GM21390 (cell line): Measurements from ENCODE around the gene PIP5KL1.
"Not testable (repeated sequence)": the region's sequence is repeated elsewhere in the genome, so short reads cannot be mapped to it uniquely, and the experiment has no call there.

ENCODE experiments used
- ATAC-seq: cut with Tn5 transposase; IDR thresholded peaks from one replicate; pipeline ENCODE4 v1.9.1; 2021; ENCODE audit not compliant: unreplicated experiment

Gene PIP5KL1

DNA sequence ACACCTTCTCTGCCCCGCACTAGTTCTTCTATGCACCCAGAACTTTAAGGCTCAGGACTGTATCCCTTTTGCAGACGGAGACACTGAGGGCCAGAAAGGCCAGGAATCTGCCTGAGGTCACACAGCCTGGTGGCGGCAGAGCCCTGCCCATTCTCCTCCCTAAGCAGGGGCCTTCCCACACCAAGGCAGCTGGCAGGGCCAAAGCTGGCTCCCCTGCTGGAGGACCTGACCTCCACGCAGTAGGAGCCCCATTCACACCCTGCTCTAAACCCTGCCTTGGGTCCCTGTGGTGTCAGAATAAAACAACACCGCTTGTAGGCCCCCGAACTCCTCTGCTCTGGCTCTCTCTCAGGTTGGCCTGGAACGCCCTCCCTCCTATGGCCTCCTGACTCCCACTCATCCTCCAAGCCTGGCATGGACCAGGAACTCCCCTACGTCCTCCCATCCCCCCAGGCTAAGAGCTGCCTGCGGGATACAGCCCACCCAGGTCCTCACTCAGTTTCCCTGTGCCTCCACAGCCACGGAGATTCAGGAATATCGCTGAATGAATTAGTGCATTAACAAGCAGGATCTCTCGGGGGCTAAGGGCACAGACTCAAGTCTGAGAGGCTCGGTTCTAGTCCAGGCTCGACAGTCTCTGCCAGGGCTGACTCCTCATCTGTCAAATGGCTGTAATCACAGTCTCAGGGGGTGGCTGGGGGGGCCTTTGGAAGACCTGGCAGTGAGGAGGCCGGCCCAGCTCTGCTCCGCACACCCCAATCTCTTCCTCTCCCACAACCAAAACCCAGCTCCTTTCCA lies 34.0 kb downstream of the PIP5KL1 start:
- no peak for ATAC-seq

DNA sequence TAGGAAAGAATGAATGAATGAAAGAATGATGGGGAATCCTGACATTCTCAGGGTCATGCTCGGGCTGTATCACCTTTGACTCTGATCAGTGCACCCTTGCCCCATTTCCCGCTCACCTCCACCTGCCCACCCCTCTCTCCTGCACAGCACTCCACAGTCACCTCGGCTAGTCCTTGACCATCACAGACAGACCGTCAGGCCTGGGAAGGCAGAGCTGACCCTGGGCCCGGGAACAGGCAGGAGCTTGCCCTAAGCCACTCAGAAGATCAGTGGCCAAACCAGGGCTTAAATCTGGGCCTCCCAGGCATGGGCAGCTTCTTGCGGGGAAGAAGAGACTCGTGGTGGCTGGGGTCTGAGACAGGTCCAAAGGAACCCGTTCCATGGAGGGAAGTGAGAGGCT lies 34.8 kb downstream of the PIP5KL1 start:
- ATAC-seq, result no peak

DNA sequence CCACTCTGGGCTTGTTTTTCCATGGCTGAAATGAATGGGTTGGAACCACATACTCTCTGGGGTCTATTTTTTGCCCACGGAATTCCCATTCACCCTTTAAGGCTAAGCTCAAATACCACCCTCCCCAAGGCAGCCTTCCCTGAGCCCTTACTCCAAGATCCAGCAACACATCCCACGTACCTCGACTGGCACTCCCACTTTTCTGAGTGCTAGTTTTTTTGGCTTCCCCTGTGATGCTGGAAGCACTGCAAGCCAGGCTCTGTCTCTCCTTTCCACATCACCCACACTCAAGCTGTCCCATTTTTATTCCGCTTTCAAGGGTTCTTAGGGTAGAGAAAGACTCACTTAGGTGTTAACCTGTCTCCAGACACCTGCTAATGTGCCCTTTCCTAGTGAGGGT lies 37.2 kb downstream of the PIP5KL1 start:
- no peak for ATAC-seq

DNA sequence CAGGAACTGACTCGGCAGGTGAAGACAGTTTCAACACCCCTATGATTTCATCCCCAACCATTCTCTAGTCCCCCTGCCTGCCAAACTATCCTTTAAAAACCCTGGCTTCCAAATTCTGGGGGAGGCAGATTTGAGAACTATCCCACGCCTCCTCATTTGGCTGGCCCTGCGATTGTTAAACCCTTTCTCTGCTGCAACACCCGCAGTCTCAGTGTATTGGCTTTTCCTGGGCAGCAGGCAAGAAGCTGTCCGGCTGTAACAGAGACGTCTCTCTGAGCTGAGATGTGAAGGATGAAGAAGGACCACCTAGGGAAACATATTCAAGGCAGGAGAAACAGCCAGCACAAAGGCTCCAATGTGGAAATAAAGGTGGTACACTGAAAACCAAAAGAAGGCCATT lies 37.7 kb downstream of the PIP5KL1 start:
- no peak for ATAC-seq

DNA sequence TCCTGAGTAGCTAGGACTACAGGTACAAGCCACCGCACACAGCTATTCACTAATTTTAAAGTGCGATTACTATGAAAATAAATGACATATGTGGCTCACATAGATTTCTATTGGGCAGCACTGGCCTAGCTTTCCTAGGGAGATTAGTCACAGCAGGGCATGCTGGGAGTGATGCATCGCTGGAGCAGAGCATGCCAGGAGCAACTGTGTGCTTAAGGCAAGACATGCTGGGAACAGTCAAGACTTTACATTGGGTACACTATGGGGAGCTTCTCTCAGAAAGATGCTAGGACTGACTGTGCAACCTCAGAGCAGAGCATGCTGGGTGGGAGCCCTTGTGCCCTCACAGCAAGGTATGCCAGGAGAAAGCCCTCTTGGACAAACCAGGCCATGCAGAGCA lies 40.5 kb downstream of the PIP5KL1 start:
- no peak for ATAC-seq

DNA sequence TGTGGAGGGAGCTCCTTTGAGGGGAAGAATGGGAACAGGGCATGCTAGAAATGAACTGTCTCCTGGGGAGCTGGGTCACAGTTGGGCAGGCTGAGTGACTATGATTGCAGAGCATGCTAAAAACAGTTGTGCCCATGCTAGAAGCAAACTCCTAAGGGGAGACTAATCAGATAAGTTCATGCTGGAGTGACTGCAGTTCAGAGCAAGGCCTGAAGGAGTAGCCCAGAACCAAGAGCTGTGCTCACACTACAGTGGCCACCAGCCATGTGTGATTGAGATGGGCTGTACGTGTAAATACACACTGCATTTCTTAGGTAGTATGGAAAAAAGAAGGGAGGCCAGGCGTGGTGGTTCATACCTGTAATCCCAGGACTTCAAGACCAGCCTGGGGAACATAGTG lies 42.8 kb downstream of the PIP5KL1 start:
- no peak for ATAC-seq

DNA sequence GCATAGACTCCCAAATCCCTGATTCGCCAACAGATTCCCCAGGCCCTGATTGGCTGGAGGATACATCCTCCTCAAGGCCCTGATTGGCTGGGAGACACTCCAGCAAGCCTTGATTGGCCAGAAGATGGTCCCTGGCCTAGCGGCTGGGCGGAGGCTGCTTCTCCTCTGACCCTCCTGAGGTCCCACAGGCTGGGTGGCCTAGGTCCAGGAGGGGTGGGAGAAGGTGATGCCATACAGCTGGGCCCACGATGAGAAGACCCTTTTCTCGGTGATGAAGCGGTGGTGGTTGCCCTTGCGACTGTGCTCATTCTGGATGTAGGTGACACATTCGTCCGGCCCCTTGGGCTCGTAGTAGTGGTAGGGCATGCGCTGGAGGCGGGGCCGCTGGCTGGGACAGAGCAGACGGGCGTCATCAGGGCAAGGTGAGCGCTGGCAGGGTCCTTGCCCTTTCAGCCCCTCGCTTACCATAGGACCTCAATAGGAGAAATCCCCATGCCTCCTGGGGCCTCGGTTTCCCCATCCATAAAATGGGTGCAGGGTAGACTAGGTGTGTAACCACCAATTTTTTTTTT lies 44.1 kb downstream of the PIP5KL1 start:
- no peak for ATAC-seq

DNA sequence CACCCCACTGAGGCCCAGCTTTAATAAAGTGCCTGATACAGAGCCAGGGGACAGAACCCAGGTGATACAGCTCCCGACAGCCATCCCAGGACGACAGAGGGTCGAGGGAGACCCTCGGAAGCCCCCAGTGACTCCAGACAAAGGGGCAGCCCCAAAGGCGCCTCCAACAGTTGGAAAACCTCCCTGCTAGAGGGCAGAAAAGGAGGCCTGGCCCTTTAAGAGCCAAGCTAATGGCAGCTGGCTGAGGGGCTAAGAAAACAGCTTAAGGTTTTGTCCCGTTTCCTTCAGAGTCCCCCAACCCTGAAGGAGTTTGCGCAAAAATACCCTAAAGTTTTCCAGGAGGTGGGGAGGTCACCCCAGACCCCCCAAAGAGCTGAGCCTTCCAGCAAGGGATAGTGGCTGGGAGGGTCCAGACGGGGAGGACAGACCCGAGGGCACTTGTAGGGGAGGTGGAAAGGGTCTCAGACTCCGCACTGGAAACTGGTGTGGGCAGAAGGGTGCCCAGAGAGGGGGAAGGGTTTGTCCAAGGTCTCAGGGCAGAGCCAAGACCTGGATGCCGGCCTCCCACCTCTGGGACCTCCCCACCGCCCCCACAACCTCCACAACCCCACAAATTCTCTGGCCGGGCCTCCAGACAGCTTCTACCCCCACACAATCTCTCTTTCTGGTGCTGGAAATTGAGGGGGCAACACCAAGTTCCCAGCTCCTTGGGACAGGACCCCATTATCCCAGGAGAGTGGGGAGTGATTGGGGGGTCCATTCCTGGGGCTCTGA lies 44.9 kb downstream of the PIP5KL1 start:
- ATAC-seq, result no peak

DNA sequence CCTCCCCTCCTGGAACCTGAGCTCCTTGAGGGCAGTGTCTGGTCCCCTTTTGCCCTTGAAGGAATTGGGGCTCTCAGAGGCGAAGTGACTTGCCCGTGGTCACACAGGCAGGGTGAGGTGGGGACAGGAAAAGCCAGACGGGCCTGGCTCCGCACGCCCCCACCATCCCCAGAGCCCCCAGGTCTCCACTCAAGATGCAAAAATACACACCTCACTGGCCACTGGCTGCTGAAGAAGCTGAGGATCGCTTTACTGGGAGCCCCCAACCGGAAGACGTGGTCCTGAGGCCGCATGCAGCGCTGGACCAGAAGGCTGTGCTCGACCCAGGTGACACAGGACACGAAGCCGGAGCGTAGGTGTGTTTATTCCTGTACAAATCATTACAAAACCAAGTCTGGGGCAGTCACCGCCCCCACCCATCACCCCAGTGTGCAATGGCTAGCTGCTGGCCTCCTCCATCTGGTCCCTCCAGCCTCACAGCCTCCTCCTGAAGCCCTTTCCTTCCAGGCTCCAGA lies 45.5 kb downstream of the PIP5KL1 start:
- no peak for ATAC-seq

DNA sequence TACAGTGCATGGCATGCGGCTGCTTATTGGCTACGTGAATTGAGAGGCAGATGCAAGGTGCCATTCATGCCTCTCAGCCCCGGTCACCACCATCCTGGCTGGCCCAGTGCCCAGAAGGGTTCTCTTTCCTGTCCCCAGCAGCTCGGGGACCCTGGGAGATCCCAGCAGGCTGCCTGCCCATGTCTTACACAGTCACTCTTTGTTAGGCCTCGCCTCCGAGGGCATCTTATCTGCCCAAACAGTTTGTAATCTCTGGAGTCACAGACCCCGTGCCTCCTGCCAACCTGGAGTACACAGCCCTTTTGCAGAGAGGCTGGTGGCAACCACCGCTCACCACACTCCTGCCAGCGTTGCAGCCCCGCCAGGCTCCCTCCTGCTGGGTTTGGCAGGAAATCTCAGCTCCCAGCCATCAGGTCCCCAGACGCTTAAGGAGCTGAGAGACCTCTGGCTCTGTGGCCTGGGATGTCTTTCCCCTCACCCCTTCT lies 46.1 kb downstream of the PIP5KL1 start:
- no peak for ATAC-seq

DNA sequence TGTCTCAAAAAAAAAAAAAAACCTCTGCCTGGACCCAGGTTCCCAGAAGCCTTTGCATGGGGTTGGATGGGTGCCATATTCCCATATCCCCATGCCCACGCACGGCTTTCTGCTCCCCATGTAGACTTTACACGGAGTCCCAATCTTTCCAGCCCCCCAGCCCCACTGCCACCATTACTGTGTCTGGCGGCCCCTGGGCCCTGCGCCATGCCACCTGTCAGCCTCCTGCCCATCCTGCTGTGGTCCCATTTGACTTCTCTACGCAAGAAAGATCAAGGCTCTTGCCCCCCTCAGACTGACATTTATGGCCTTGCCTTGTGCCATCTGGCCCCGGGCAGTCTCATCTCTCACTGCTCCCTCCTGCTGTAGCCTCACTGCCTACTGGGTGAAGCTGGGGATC lies 46.6 kb downstream of the PIP5KL1 start:
- ATAC-seq, result no peak

DNA sequence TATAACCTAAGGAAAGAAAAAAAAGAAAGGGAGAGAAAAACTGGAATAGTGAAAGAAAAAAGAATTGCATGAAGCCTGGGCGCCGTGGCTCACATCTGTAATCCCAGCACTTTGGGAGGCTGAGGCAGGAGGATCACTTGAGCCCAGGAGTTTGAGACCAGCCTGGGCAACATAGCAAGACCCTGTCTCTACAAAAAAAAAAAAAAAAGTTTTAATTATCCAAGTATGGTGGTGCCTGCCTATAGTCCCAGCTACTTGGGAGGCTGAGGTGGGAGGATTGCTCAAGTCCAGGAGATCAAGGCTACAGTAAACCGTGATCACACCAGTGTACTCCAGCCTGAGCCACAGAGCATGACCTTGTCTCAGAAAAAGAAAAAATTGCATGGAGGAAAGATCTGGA lies 48.9 kb downstream of the PIP5KL1 start:
- ATAC-seq, result not testable (repeated sequence)

DNA sequence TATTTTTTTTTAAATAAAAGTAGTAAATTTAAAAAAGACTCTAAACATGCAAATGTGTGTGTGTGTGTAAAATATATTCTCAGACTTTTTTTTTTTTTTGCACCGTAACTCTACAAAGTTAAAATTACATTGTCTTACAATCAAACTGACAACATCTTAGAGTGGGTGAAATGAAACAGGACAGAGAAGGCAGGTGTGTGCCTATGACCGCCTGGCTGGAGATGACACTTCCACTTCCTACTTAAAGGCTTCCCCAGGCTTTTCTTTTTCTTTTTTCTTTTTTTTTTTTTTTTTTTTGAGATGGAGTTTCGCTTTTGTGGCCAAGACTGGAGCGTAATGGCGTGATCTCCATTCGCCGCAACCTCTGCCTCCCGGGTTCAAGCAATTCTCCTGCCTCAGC lies 50.4 kb downstream of the PIP5KL1 start:
- no peak for ATAC-seq

DNA sequence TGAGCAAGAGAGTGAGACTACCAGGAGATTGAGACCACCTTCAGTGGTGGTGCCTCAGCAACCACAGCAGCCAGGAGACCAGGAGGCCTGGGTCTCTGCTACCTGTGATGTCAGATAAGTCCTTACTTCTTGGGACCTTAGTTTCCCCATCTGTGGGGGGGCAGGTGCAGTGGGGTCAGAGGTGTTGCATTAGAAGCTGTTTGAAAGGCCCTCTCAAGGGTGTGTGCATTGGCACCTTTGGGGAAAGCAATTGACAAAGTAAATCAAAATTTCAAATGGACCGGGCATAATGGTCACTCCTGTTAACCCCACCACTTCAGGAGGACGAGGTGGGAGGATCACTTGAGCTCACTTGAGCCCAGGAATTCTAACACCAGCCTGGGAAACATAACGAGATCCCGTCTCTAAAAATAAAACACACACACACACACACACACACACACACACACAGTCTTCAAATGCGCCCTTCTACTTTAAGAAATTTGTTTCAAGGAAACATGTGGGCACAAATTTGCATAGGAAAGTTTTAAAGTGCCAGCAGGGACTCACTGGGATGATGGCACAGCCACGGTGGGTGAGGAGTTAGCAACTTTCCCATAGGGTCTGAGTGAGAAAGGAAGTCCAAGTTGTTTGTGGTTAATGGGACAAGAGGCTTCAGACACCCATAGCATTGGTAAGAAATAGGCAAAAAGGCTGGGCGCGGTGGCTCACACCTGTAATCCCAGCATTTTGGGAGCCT lies 51.8 kb downstream of the PIP5KL1 start:
- ATAC-seq, result no peak

DNA sequence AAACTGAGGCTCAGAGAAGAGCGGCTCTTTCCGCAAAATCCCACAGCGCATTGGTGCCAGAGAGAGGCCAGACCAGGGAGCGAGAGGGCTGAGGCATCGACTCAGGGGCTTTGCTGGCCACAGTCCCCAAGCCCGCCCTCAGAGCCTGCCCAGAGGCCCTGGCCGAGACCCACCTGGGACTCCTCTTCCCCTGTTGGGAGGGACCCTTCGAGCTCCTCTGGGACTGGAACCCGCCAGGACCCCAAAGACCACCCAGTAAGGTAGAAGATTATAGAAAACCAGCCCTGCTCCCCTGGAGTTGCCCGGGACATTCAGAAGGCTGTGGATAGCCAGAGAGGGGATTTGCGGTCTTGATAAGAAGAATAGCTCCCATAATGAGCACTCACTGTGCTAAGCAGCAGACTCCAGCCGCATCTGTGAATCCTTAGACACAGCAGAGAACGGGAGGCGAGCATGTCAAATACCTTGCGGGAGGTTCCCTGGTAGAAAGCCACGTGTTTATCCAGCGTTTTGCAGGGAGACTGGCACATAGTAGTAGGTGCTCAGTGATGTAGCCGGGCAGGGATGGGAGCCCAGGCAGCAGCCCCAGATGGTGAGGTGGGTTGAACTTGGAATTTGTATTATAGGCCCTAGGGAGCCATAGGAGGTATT lies 52.5 kb downstream of the PIP5KL1 start:
- no peak for ATAC-seq

DNA sequence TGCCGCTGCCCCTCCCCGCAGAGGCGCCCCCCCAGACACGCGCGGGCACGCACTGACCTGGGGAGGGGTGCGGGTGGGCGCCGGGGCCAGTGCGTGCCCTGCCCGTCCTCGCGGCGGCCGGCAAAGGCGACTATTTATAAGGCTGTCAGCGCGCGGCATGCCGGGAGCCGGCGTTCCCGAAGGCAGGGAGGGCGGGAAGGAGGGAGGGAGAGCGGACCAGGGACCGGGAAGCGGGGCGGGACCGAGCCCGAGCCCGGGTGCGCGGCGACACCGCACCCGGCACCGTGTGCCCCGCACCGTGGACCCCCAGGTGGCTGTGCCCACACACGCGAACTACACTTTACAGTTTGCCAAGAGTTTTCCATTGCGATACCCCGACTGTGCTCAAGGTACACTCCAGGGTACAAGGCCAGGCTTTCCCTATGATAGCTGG lies 53.0 kb downstream of the PIP5KL1 start, which contains the start of gene AK1:
Gene AK1 (minus strand): TSS at position 110 of the 433 bp plus-strand sequence. CDS start 3,058 bp downstream, outside the sequence.
- ATAC-seq, result no peak

DNA sequence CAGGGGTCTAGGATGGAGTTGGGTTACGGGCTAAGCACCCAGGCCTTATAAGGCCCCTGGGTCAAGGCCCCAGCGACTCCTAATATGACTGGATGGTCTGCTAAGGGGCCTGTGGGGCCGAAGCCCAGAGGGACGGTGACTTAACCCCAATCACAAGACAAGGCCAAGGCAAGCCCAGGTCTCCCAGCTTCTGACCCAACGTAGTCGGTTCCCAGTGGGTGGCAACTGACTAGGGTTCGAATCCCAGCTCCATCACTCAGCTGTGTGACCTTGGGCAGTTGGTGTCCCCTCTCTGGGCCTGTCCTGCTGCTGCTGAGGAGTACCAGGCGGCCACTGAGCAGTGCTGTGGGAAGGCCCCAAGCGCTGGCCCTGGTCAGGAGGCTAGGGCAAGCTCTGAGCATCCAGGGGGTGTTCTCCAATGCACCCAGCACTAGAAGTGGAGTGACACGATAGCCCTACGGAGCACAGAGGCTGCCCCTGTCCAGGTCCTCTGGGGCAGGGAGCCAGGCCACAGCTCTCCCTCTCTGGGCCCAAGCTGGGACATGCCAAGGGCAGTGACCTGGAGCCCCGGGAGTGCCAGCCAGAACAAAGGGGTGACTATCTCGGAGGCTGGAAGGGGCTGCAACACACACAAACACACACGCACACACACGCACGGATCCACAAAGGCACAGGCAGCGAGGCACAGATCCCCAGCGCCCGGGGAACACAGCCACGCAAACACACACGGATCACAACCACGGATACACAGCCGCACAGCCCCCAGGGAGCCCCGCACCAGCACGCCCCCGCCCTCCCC lies 53.6 kb downstream of the PIP5KL1 start:
- ATAC-seq, result no peak

DNA sequence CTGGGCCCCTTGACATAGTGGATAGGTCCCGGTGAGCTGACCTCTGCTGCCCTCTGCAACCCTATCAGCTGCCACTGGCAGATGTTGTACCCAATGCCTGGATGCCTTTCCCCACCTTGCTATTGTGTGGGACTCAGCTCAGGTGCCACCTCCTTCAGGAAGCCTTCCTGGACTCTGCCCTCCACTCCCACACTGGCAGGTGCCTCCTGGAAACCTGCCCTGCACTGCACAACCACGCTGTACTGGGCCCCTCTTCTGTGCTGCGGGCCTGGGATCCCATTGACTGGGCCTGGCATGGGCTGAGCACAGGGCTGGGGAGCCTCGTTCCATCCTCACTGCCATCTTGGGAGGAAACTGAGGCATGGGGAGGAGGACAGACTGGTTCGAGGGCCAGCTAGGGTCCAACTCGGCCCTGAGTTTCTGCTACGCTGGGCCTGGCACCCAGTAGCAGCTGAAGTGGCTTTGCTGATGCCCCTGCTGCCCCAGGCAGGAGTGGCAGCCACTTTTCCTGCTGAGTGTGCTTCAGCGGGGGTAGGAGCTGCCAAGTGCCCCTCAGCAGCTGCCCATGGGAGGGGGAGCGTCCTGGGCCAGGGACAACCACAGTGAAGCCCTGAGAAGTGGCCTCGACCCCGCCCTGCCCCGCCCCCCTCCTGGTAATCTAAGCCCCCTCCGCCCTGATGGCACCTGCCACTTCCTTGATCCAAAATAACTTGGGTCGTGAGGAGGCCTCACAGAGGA lies 54.4 kb downstream of the PIP5KL1 start:
- no peak for ATAC-seq
